ENCODE measurements around the gene ZBTB16.

The ZBTB16 gene

DNA sequence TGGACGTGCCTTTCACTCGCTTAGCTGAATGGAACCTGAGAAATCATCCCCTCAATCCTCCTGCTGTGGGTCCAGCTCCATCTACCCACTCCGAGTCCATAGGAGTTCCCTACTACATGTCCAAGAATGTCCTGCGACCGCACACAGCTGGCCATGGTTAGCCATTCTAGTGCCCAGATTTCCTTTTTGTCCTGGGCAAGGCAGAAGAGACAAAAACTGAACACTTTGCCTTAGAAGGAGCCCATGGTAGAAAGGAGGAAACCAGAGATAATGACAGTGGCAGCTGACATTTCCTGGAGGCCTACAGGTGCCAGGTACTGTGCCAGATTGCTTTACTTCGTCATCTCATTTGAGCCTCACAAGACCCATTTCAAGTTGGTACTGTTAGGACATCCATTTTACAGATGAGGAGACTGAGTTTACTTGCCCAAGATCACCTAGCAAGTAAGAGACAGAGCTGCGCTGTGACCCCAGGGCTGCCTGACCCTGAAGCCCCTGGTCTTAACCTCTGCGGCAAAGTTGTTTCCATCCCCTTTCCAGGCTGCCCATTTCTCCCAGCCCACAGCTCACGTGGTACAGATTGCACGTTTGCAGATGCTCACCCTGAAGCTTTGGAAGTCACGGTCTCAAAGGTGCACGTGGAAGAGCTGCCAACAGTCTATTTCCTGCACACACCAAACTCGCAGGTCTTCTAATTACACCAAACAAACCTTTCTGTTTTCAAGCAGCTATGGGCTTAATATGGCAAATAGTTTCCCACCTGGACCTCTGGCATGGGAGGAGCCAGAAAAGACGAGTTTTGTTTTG, 112.7 kb downstream of the ZBTB16 start:
- no peak for DNase-seq

DNA sequence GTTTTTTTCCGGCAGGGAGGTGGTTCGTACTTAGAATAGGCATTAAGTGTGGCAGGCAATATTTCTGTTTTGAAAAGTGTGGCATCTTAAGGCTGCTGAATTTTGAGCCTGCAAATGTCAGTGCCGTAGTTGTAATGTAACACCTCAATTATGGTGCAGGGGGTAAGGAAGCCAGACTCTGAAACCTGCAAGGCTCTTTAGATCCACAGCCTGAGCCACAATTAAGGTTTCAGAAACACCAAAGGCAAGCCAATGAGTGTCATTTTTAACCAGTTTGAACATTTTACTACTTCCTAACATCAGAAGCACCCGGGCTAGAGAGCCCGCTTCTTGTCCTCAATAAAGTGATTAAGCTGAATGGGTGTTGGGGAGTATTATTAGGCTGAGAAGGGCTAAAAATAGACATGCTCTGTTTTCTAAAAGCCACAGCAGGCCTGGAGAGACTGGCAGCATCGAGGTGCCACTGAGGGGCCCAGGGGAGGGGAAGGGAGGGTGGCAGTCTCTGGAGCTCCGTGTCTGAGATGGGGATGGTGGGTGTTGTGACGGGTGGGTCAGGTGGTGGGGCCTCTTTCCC, 113.4 kb downstream of the ZBTB16 start:
- DNase-seq, result no peak

DNA sequence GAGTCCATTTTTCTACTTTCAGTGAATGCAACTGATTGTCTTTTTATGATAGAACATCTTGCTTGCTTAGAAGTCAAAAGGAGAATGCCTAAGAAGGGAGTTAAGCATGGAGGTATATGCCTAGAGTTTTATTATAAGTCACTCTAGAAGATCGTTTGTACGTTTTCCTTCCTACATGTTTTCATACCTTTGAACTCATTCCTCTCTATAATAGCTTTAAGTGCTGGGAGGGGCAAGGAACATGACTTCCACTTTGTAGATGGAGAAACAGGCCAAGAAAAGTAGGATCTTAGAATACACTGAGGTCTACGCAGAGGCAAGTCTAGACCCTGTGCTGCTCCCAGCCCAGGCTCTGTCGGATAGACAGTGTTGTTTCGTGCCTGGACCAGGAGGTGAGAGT, 114.3 kb downstream of the ZBTB16 start:
- no peak for DNase-seq

DNA sequence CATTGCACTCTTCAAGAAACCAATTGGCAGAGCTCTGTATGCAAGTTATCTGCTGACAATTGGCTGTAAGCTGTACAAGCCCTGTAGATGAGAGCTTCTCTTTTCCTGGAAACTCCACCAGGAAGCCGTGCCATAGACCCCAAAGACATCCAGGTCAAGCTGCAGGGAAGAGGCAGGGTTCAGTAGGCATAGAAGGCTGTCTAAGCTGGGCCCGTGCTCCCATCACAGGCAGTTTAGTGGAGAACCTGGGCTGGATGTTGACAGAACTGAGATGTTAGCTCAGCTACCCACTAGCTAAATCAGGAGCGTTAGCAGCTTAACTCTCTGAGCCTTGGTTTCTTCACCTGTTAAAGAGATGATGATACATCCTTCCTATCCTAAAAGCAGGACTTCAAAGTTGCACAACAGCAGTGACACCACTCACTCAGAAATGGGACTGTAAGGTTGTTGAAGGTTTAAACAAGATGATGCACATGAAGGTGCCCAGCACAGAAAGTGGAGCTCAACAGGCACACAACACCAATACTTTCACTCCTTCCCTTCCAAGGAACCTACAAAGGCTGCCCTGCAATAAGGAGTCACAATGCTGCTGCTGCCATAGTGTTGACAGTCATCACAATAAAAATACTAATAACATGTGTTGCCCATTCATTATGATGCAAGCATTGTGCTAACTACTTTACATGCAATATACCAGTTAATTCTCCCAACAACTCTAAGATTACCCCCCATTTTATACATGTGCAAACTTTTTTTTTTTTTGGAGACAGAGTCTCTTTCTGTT, 115.4 kb downstream of the ZBTB16 start:
- no peak for DNase-seq

DNA sequence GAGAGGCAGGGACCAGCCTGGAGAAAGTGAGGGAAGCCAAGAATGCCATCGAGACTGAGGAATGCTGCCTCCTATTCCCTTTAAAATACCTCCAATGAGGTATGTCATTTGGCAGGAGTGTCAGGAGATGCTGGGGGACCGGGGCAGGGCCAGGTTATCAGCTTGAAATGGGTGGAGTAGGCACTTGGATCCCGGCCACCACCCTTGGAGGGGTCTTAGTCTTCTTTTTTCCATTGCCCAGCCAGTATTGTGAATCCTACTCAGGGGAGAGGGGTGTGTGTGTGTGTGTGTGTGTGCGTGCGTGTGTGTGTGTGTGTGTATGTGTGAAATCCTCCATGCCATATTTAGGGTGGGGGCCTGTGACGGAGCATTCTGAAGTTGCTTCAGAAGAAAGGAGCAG, 116.2 kb downstream of the ZBTB16 start:
- no peak for DNase-seq

DNA sequence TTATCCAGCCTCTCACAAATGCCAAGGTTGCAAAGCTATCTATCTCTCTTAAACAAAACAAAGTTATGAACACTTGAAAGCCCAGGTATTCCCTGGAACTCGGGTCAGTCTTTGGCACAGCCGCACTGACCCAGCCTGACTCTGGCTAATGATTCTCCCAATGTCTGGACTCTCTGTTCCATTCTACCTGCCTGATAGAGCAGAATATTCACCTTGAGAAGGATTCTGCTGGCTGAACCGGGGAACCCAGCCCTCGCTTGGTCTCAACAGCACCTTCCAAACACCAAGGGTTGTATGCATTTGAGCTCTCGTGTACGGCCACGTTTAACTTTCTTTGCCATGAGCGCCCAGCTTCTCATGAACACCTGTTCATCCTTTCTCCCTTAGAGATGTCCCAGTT, 116.8 kb downstream of the ZBTB16 start:
- DNase-seq, result no peak

DNA sequence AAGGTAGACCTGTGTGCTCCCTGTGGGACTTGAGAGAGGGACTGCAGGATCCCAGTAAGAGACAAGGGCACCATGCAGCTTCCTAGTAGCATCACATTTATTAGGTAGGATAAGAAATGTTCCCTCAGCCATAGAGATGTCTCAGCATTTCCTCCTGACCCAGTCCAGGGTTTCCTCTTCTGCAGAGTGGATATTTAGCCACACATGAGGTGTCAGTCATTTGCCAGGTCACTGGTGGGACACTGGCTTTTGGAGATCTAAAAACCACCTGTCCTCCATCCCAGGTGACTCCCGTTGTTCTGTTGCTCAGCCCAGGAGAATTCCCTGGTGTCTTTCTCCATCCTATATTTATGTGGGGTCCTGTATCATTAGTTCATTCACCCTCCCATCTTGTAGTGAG, 119.1 kb downstream of the ZBTB16 start:
- no peak for DNase-seq

DNA sequence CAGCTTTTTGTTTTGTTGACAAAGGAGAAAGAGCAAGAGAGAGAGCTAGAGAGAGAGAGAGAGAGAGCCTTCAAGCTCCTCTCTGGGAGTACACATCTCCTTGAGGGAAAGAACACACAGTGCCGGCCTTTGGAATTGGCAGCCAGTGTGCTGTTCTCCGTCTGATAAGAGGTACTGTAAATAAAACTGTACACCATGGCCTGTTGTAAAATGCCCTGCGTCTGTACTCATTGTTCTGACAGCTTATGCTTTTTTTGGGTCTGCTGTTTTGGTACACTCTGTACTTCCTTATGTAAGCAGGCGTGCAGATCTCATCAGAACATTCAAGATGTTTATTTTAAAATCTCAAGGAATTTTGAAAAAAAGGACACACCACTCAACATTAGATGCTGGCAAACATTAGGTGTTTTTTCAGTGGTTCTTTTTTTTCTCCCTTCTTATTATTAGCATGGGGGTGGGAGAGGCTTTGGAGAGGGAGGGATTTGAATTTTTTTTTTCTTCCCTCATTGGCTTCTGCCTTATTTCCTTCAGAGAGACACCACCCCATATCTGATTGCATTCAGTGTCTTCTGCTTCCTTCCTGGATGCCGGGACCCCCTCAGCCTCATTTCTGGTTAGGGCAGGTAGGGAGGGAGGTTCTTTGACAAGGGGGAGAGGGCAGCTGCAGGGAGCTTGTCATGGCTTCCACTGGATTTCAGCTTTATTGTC, 119.9 kb downstream of the ZBTB16 start:
- no peak for DNase-seq

DNA sequence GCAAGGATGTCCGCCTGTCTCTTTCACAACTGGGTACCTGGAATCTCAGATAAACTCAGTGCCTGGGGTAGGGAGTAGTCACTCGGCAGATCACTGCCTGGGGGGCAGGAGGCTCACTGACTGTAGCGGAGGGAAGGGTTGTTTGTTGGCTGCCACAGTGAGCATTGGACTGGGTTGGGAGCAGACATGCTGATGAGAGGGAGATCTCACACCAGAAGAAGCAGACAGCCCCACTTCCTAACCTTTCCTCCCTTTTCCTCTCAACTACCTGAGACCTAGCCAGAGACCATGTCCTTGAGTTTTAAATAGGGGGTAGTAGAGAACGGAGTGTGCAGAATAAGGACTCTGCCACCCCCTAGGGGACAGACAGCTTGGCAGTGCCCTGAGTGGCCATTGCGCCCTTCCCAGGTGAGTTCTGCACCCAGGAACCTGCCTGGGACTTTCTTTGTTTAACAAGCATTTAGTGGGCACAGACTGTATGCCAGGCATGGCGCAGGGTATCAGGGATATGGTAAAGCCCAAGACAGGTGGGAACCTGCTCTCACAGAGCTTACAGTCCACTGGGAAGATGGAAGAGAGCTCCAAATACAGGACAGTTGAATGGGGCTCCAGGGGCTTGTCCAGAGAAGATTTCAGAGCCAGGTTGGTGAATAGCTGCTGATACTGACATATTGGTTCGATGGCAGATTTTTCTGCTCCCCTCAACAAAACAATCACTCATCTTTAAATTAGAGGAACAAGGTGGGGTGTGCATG, 121.0 kb downstream of the ZBTB16 start:
- no peak for DNase-seq

DNA sequence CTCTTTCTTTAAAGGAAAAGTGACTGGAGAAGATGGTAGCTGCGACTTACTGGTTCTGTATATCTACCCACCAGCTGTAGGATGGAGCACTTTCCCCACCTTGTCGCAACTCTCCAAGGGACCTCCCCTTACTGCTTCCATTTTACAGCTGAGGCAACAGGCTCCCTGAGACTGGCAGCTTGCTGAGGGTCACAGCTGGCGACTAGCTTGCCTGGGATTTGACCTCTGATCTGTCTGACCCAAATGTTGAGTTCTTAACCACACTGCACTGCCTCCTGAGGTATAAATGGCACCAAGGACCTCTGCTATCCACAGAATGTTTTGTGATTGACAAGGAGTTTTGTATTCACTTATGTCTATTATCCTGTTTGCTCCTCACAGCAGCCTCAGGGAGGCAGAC, 121.7 kb downstream of the ZBTB16 start:
- DNase-seq, result no peak

DNA sequence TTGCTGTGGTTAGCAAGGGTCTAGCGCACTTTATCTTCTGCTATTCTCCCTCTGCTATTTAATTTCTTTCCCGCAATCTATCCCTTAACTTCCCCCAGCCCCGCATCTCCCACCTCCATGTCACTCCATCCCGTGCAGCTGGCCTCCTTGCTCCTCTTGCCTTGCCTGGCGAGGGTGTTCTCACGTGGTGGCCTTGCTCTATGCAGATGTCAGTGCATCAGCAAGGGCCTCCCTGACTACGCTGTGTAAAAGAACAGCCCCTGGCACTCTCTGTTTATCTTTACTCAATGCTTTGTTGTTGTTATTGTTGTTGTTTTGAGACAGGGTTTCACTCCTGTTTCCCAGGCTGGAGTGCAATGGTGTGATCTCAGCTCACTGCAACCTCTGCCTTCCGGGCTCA, 122.2 kb downstream of the ZBTB16 start:
- DNase-seq, result no peak

DNA sequence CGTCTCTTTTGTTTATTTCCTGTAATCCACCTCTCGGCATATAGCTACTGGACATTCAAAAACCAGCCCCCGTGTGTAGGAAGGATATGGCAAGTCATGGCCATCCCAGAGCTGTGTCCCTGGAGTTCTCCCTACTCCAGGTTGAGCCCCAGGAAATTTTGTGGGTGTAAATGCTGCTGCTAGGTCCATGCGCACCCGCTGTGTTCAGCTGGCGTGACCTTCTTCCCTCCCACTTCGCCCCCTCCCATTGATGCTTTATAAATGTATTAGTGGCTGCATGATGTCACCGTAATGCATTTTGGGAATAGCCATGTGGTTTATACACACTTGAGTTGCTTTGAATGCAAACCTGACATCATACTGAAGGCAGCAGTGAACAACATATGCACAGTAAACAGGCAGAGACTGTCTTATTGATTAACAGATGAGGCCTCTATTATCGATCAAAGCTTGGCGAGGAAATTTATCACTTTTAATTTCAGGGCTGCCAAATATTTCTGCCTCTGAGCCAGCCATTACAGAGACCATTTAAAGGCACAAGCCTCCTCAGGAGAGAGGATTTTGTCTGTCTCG, 123.0 kb downstream of the ZBTB16 start:
- no peak for DNase-seq

DNA sequence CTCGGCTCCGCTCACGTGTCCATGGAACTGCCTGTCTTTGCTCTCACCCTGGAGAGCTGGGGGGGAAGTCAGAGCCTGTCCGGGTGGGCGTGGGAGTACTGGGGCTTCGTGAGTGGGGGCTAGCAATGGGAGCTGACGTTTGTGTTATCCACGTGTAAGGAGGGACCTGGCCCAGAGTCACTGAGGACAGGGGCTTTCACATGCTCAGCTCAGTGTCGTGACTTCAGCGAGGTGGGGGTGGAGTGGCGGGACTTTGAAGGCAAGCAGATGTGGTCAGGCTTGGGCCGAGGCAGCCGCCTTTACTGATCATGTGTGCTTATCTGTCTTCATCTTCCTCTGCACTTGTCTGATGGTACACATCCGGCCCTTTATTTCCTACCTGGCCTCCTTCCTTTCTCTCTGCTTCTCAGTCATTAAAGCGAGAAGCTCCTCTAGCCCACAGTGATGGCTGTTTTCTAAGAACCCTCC, 123.6 kb downstream of the ZBTB16 start:
- no peak for DNase-seq

DNA sequence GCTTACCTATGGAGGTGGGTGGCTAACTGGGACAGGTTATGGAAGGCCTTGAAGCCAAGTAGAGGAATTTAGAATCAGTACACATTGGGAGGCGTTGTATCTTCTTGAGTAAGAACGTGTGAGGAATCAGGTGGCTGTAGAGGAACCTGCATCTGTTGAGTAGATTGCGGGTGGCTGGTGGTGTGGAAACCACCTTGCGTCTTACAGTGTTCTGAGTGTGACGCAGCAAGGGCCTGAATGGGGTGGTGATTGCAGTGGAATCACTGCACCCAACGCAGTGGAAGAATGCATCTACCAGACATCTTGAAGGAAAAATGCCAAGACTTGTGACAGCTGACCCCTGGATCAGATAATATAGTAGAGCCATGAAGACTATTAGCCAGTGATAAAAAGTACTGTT, 125.9 kb downstream of the ZBTB16 start:
- DNase-seq, result no peak

DNA sequence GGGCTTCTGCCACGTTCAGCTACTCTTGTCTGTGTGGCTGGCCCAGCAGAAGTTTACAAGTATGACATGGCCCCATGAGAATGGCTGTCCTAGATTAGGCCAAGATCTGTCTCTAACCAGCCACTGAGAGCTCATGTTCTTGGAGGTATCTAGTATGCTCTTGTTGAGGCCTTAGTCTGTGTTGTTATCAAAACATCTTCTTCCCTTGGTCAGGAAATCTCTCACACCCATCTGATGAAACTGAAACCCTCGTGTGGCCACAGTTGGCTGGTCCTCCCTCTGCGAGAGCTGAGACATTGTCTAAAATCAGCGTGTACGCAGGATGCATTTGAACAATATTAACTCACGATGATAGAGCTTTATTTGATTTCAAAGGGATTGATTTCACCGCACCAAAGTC, 127.7 kb downstream of the ZBTB16 start:
- DNase-seq, result no peak

DNA sequence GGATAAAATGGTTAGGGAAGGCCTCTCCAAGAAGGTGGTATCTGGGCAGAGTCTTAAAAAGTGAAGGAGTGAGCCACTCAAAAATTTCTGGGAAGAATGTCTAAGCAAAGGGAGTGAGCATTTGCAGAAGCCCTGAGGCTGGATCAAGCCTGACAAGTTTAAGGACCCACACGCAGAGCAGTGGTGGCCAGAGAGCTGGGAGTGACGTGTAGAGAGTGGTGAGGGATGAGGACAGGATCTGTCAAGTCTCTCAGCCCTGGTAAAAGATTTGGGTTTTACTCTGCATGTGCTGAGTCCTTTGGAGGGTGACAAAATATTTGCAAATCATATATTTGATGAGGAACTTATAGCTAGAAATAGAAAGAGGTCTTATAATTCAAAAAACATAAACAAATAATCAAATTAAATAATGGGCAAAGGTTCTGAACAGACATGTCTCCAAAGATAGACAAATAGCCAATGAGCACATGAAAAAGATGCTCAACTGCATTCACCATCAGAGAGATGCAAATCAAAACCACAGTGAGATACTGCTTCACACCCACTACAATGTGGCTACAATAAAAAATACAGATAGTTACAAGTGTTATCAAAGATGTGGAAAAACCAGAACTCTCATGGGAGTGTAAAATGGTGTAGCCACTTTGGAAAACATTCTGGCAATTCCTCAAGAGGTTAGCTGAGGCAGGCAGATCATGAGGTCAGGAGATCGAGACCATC, 129.5 kb downstream of the ZBTB16 start:
- DNase-seq, result no peak

DNA sequence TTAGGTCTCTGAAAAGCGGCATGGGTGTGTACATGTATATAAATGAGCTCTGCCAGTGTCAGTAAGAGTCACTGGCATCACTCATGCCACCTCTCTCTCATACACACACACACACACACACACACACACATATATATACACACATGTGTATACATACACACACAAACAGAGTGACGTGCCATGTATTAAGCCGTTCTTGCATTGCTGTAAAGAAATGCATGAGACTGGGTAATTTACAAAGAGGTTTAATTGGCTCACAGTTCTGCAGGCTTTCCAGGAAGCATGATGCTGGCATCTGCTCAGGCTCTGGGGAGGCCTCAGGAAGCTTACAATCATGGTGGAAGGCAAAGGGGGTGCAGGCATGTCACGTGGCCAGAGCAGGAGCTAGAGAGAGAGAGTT, 131.1 kb downstream of the ZBTB16 start:
- no peak for DNase-seq

DNA sequence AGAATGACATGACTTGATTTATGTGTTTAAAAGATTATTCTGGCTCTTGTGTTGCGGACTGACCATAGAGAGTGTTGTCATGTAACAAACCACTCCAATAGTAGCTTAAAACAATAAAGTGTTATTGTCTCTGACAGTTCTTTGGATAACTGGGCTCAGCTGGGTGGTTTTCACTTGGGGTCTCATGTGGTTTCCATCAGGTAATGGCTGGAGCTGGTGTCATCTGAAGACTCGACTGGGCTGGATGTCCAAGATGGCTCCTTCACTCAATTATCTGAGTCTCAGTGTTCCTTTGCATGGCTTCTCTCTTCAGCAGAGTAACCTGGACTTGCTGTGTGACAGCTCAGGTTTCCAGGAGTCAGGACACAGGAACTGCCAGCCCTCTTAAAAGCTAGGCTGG, 132.4 kb downstream of the ZBTB16 start:
- no peak for DNase-seq

DNA sequence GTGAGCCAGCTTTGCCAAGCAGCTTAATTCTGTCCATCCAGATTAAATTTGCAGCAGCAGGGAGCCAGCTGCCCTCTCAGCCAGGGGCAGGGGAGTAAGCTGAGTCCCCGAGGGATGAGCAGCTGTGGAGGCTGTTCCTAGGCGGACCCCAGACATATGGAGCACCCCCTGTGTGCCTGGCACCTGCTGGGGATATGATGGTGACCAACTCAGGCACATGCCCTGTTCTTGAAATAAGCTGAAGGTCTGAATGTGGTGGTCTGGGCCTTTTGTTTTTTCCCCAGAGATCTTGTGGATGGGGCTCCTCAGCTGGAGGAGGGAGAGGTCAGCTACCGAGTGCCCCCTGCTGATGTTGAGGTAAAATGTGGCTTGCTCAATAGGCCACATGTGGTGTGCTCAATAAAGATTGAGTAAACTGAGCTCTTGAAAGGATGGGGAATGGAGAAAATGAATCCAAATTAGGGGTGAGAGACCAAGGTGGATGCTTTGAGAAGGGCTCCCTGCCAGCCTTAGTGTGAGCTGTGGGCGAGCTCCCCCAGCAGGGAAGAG, 133.4 kb downstream of the ZBTB16 start:
- no peak for DNase-seq

DNA sequence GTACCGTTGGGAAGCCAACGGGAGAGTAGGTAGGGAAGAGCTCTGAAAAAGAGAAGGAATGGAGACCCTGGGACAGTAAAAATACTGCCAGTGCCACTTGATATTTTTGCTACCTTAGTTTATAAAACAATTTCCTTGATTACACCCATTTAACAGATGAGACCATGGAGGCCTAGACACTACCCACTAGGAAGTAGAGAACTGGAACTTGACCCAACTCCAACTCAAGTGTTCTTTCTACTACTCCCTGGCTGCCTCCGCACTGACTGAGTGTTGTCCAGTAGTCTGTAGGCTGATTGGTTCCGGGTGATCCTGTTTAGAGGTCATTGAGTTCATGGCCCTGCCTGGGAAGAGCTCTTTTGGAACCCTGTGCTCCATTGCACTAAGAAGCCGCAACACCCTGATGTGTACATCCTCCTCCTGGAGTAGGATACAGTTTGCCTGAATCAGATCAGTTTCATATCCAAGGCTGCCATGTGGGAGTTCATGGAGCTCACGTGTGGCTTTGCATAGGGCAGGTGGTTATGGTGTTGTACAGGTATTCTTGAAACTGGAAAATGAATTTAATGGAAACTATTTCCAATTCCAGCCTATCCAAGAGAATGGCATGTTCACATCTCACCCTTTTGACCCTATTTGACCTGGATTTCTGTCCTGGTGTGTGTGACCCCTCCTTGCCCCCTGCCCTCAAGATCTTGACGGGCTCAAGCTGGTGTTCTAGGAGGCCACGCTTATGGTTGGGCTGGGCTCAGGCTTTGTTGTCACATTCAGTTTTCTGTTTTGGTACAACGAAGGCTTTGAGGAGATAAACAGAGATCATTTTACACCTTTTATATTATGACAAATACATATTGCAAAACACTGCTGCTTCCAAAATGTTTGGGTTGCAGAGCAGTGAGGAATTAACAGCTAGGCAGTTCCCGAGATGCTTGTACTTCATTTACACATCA, 134.5 kb downstream of the ZBTB16 start:
- no peak for DNase-seq
